GM19397 (cell line): Measurements from ENCODE around the gene ADIRF.
"Not testable (repeated sequence)": the region's sequence is repeated elsewhere in the genome, so short reads cannot be mapped to it uniquely, and the experiment has no call there.

Experiments used
- ATAC-seq: cut with Tn5 transposase; IDR thresholded peaks from one replicate; pipeline ENCODE4 v1.9.1; 2021; ENCODE audit warnings: mild to moderate bottlenecking, moderate library complexity; ENCODE audit not compliant: unreplicated experiment

The ADIRF gene

GRCh38 chr10:86968271-86968993 is at the start of gene ADIRF:
TSS of gene ADIRF (plus strand) at chr10:86968482. CDS start at chr10:86968545, 63 bp downstream.
- no peak for ATAC-seq

- ATAC-seq: no peak
Measured at GRCh38 chr10:86922553-86922961, 45.7 kb upstream of the ADIRF start.

DNA sequence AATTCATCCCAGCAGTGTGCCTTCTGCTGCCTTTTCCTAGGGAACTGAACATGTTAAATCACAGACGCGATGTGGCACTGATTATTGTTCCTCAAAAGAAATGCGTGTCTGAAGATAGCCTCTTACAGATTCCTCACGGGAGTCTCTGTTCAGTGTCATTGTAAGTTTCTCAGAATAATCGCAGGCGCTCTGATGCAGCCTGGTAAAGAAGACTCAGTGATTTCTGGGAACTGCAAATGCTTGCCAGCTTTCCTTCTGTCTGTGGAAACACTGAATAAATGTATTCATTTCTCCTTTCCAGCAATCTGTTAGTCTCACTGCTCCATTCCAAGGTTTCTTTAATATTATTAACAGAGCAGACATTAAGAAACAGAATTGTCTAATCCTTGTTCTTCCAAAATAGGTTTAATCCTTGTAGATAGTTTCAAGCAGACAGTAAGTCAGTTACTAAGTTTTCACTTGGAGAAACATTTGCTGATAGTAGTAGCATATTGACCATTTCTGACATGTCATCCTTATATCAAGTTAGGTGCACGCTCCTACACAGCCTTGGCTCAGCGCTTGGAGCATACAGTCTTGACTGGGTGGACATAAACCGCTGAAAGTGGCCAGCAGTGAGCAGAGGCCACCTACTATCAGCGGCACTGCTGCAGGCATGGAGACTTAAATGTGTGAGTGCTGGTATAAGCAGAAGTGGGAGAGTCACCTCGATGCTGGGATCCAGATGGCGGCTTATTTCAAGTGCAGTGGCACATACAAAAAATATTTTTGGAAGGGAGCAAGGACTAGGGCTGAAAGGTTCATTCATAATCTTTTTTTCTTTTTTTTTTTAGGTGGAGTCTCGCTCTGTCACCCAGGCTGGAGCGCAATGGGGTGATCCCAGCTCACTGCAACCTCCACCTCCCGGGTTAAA is 38.6 kb upstream of the ADIRF start:
- ATAC-seq: no peak

GRCh38 chr10:86931872-86932271 is 36.4 kb upstream of the ADIRF start:
- no peak for ATAC-seq

DNA sequence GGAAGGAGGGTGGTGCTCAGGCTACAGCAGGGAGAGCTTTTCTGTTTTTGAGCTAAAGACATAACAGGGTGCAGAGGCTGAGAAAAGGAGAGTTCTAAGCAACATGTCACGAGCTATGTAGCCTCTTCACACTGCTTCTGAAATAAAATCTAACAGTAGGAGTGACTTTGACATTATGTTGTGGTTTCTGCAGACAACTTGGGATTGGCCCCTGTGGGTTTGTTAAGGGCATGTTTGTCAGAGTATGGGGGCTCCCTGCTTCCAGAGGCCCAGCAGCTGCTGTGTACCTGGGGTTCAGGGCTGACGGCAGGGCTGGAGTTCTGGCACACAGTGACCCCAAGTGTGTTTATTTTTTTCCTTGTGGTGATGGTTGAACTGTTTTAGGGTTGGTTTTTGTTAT is 35.6 kb upstream of the ADIRF start:
- no peak for ATAC-seq

GRCh38 chr10:86934162-86934711 is 34.0 kb upstream of the ADIRF start:
- not testable (repeated sequence) for ATAC-seq

DNA sequence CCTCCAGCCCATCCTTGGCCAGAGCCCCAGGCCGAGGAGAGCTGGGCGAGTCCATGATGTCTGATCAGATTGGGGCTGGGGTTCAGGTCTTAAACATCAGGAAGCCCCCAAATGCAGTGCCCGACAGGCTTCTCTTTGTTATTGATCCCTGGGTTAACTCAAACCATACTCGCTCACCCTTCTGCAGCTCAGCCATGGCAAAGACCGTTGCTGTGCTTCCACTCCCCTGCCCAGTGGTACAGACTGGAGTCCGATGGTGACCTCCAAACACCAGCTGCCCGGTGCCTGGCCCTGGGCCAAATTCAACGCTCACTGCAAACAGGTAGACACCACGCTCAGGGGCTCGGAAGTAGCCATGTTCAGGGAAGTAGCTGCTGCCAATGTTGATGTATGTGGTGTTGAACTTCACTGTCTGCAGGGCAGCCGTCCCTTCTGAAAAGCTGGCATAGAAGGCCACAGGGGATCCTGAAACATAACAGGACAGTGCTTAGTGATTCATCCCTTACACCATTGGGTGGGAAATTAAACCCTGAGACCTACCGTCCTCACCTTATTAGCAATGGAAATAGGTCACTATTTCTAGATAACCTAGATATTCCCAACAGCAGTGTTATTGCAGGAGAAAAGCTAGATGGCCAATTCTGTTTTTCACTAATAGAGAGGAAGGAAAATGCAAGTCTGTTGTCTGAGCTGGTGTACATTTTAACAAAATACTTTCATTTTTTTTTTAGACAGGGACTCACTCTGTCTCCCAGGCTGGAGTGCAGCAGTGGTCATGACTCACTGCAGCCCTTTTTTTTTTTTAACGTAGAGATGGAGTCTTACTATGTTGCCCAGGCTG is 31.4 kb upstream of the ADIRF start:
- no peak for ATAC-seq

GRCh38 chr10:86937502-86938154 is 30.7 kb upstream of the ADIRF start:
- ATAC-seq: no peak

GRCh38 chr10:86938260-86938659 is 30.0 kb upstream of the ADIRF start:
- ATAC-seq: no peak

- not testable (repeated sequence) for ATAC-seq
Measured at GRCh38 chr10:86940076-86940475, 28.2 kb upstream of the ADIRF start.

DNA sequence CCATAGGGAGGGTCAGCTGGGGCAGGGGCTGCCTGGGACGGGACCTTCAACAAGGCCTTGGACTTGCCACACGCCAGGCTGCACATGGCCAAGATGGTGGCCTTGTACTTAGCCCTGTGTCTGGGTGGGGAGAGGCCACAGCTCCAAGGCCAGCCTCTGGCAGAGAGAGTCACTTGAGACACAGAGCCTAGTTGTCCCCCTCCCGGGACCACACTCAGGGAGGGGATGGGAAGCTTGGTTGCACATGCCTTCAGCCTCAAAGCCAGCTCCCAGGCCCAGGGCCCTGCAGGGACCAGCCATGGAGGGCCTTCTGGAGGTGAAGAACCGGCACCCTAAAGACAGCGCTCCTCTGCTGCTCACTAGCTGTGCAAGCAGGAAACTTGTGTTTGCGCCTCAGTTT is 27.6 kb upstream of the ADIRF start:
- ATAC-seq: no peak

DNA sequence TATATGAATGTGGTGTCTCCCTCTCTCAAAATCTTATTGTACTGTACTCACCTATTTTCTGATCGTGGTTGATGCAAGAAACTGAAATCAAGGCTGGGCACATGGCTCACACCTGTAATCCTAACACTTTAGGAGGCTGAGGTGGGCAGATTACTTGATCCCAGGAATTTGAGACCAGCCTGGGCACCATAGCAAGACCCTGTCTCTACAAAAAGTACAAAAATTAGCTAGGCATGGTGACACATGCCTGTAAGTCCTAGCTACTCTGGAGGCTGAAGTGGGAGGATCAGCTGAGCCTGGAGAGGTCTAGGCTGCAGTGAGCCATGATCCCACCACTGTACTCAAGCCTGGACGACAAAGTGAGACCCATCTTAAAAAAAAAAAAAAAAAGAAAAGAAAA is 26.9 kb upstream of the ADIRF start:
- ATAC-seq: no peak

- ATAC-seq: no peak
Measured at GRCh38 chr10:86941991-86942421, 26.3 kb upstream of the ADIRF start.

DNA sequence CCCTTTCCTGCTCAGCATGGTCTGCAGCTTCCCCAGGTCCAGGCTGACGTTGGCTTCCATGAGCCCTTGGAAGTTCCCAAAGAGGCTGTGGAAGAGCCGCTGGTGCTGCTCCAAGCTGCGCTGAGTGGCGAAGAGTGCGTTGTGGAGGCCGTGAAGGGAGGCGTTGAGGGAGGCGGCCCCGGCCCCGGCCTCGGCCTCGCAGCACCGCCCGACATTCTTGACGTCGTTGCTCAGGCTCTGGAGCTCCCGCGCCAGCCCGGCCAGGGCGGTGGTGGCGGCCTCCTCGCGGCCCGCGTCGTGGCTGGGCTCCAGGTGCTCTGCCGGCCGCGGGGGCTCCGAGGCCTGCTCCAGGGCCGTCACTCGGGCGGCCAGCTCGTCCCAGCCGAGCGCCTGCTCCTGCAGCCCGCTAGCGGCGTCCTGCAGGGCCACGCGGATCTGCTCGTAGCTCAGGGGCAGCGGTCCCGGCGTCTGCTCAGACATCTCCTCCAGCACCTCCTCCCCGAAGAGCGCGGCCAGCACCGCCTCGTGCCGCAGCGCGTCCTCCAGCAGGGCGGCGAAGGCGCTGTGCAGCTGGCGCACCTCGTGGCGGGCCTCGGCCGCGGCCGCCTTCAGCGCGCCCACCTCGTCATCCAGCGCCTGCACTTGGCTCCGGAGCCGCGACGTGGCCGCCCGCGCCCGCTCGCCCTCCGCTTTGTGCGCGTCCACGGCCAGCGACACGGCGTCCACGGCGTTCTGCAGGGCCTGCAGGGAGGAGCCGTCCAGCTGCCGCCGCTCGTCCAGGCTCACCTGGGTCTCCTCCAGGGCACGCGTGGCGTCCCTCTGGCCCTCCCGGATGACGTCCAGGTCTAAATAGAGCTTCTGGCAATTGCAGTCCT is 25.6 kb upstream of the ADIRF start:
- ATAC-seq: no peak

- no peak for ATAC-seq
Measured at GRCh38 chr10:86943316-86944030, 24.8 kb upstream of the ADIRF start.

GRCh38 chr10:86944031-86944419 is 24.3 kb upstream of the ADIRF start:
- ATAC-seq: no peak

DNA sequence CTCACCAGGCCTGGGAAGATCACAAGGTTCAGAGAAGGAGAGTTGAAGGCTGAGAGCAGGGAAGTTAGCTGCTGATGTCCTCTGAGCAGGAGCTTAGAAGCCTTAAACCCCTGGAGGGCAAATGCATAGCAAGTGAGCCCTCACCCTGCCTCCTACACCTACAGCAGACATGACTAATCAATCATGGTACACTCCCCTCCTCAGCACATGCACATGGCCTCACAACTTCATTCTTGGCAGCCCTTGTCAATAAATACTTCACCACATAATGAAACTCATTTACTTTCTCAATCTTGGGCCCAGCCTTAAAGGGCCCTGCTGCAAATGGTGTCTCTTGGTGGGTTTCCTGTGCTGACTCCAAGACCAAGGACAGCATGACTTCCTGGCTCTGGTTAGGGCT is 23.8 kb upstream of the ADIRF start:
- no peak for ATAC-seq

GRCh38 chr10:86944907-86945306 is 23.4 kb upstream of the ADIRF start:
- no peak for ATAC-seq
